HG03378 (cell line): ENCODE measurements around the gene DIP2A.
"Not testable (repeated sequence)": the region's sequence is repeated elsewhere in the genome, so short reads cannot be mapped to it uniquely, and the experiment has no call there.

Source experiments
- ATAC-seq: cut with Tn5 transposase; IDR thresholded peaks from one replicate; pipeline ENCODE4 v1.9.1; 2021; ENCODE audit warnings: mild to moderate bottlenecking, moderate library complexity; ENCODE audit not compliant: unreplicated experiment

DIP2A gene

GRCh38 chr21:46424621-46425020 is 34.1 kb upstream of the DIP2A start:
- no peak for ATAC-seq

GRCh38 chr21:46425041-46425440 is 33.6 kb upstream of the DIP2A start:
- ATAC-seq = no peak

GRCh38 chr21:46425571-46425970 is 33.1 kb upstream of the DIP2A start:
- ATAC-seq = no peak

- ATAC-seq = no peak
These were observed 32.2 kb upstream of the DIP2A start for GRCh38 chr21:46426313-46427046.

- ATAC-seq = no peak
These were observed 31.2 kb upstream of the DIP2A start for GRCh38 chr21:46427516-46427915.

- no peak for ATAC-seq
These were observed 30.4 kb upstream of the DIP2A start for GRCh38 chr21:46428286-46428685.

- no peak for ATAC-seq
These were observed 29.5 kb upstream of the DIP2A start for GRCh38 chr21:46428987-46429710.

- ATAC-seq = no peak
These were observed 28.7 kb upstream of the DIP2A start for GRCh38 chr21:46429754-46430681.

- no peak for ATAC-seq
These were observed 27.2 kb upstream of the DIP2A start for GRCh38 chr21:46431448-46431847.

- no peak for ATAC-seq
These were observed 26.7 kb upstream of the DIP2A start for GRCh38 chr21:46431884-46432488.

GRCh38 chr21:46433116-46433515 is 25.6 kb upstream of the DIP2A start:
- not testable (repeated sequence) for ATAC-seq

GRCh38 chr21:46434322-46434958 is 24.3 kb upstream of the DIP2A start:
- no peak for ATAC-seq

- no peak for ATAC-seq
These were observed 22.9 kb upstream of the DIP2A start for GRCh38 chr21:46435786-46436227.

GRCh38 chr21:46436621-46437020 is 22.1 kb upstream of the DIP2A start:
- ATAC-seq = no peak

- no peak for ATAC-seq
These were observed 21.6 kb upstream of the DIP2A start for GRCh38 chr21:46437096-46437498.

- ATAC-seq = no peak
These were observed 21.2 kb upstream of the DIP2A start for GRCh38 chr21:46437511-46437910.

- ATAC-seq = no peak
These were observed 20.4 kb upstream of the DIP2A start for GRCh38 chr21:46438241-46438640.

- no peak for ATAC-seq
These were observed 18.8 kb upstream of the DIP2A start for GRCh38 chr21:46439906-46440305.

GRCh38 chr21:46441331-46441730 is 17.4 kb upstream of the DIP2A start:
- ATAC-seq = no peak

- ATAC-seq = no peak
These were observed 16.7 kb upstream of the DIP2A start for GRCh38 chr21:46441961-46442498.
